H1 (cell line): Measurements from ENCODE around the gene APOC1. TPM values are rescaled to one million over a fixed set of nuclear protein-coding genes. Genes with fewer than 3 reads are reported as not detected.

ENCODE experiments used
- CTCF ChIA-PET: fragments of 300-600 bp; sonication (Branson Sonifier 250); formaldehyde crosslinking; loops from one replicate; lab custom pipeline; 2021; ENCODE audit not compliant: partially characterized antibody; lab: Charles Lee
- POLR2A ChIA-PET: fragments of 300-600 bp; sonication (Branson Sonifier 250); formaldehyde crosslinking; loops from one replicate; lab custom pipeline; 2021; ENCODE audit warnings: inconsistent platforms; ENCODE audit not compliant: partially characterized antibody; lab: Charles Lee
- DNase-seq, 2 experiments: peaks; one replicate each; pipeline versions ENCODE4 v3.0.0 to v3.0.0-alpha.2; 2010 to 2022; ENCODE audit warnings: low spot score in 2 of 2, low read depth in 1 of 2, mixed read lengths in 1 of 2
- FAIRE-seq: peaks from 2 replicates; lab custom pipeline; 2011; peaks lifted over from hg19 to GRCh38; lab: Jason Lieb, UNC
- H2AFZ ChIP-seq: 2 replicates; pipeline ENCODE4 v1.8.1; 2012; ENCODE audit warnings: low read length, inconsistent platforms
- H2AK5ac ChIP-seq: 2 replicates; pipeline ENCODE4 v1.6.1; 2013; ENCODE audit warnings: low read depth, low read length
- H2BK120ac ChIP-seq: replicated peaks from 2 replicates; pipeline ENCODE3; 2013; ENCODE audit warnings: low read depth, low read length, inconsistent platforms
- H2BK12ac ChIP-seq: 2 replicates; pipeline ENCODE4 v1.6.1; 2013; ENCODE audit warnings: low read depth, low read length
- H2BK15ac ChIP-seq: 2 replicates; pipeline ENCODE4 v1.6.1; 2013; ENCODE audit warnings: low read length
- H2BK20ac ChIP-seq: 2 replicates; pipeline ENCODE4 v1.6.1; 2013; ENCODE audit warnings: low read length
- H2BK5ac ChIP-seq: 2 replicates; pipeline ENCODE4 v1.6.1; 2013; ENCODE audit warnings: low read depth, low read length
- H3K14ac ChIP-seq: 2 replicates; pipeline ENCODE4 v1.6.1; 2013; ENCODE audit warnings: inconsistent platforms; ENCODE audit not compliant: insufficient read length
- H3K18ac ChIP-seq: 2 replicates; pipeline ENCODE4 v1.6.1; 2013; ENCODE audit warnings: low read length; ENCODE audit errors: extremely low read depth
- H3K23ac ChIP-seq: 2 replicates; pipeline ENCODE4 v1.6.1; 2013; ENCODE audit warnings: inconsistent platforms; ENCODE audit not compliant: insufficient read length
- H3K23me2 ChIP-seq: 2 replicates; pipeline ENCODE4 v1.6.1; 2013; ENCODE audit warnings: low read depth, low read length
- H3K27ac ChIP-seq: 2 replicates; pipeline ENCODE4 v1.6.1; 2011; ENCODE audit warnings: low read depth, low read length, inconsistent platforms
- H3K27me3 ChIP-seq, 4 experiments: replicated peaks in 1 of 4; 1 replicate in 1 of 4; 2 replicates in 3 of 4; pipeline versions ENCODE4 v1.6.1 to v1.8.1; 2011 to 2013; ENCODE audit warnings: low read length in 3 of 4, mild to moderate bottlenecking in 3 of 4, inconsistent platforms in 2 of 4, mixed read lengths in 2 of 4, moderate library complexity in 1 of 4; ENCODE audit not compliant: control insufficient read depth in 3 of 4, insufficient read depth in 3 of 4; ENCODE audit errors: extremely low read depth in 1 of 4
- H3K36me3 ChIP-seq, 4 experiments: 2 replicates each; pipeline versions ENCODE4 v1.6.1 to v1.8.1; 2011 to 2013; ENCODE audit warnings: mild to moderate bottlenecking in 4 of 4, low read length in 3 of 4, moderate library complexity in 2 of 4, control low read depth in 1 of 4, inconsistent platforms in 1 of 4; ENCODE audit not compliant: insufficient read depth in 4 of 4, control insufficient read depth in 2 of 4
- H3K4ac ChIP-seq: replicated peaks from 2 replicates; pipeline ENCODE3; 2013; ENCODE audit warnings: low read length, low read depth, mixed read lengths, inconsistent platforms; ENCODE audit not compliant: insufficient read length
- H3K4me1 ChIP-seq, 4 experiments: replicated peaks in 1 of 4; 1 replicate in 1 of 4; 2 replicates in 3 of 4; pipeline versions ENCODE4 v1.6.1 to v1.8.1; 2011 to 2013; ENCODE audit warnings: low read length in 3 of 4, inconsistent platforms in 2 of 4, mixed read lengths in 1 of 4; ENCODE audit not compliant: insufficient read depth in 4 of 4, control insufficient read depth in 3 of 4
- H3K4me2 ChIP-seq, 2 experiments: 2 replicates each; pipeline versions ENCODE4 v1.6.1 to v1.8.1; 2011 to 2013; ENCODE audit warnings: low read depth in 2 of 2, low read length in 2 of 2, control low read depth in 1 of 2, inconsistent platforms in 1 of 2, mild to moderate bottlenecking in 1 of 2; ENCODE audit not compliant: insufficient read depth in 1 of 2
- H3K4me3 ChIP-seq, 4 experiments: fragments of 200-600, 300-600 bp in 1 of 4; sonication (generic), shearing (Covaris generic), sonication (Bioruptor Twin) in 1 of 4; 2 replicates each; pipeline versions ENCODE4 v1.5.1 to v1.8.1; 2011 to 2016; ENCODE audit warnings: low read length in 4 of 4, low read depth in 3 of 4, control low read depth in 2 of 4, inconsistent platforms in 2 of 4, mild to moderate bottlenecking in 2 of 4, mixed read lengths in 1 of 4, moderate library complexity in 1 of 4; ENCODE audit not compliant: insufficient read depth in 2 of 4; ENCODE audit errors: extremely low read depth in 1 of 4
- H3K56ac ChIP-seq: replicated peaks from 2 replicates; pipeline ENCODE3; 2013; ENCODE audit warnings: low read depth, mild to moderate bottlenecking, mixed read lengths, low read length, inconsistent platforms; ENCODE audit not compliant: insufficient read length
- H3K79me1 ChIP-seq: 2 replicates; pipeline ENCODE4 v1.6.1; 2013; ENCODE audit warnings: low read depth, low read length, control low read depth
- H3K79me2 ChIP-seq, 2 experiments: 2 replicates each; pipeline versions ENCODE4 v1.6.1 to v1.8.1; 2012 to 2013; ENCODE audit warnings: low read length in 2 of 2, mild to moderate bottlenecking in 2 of 2, inconsistent platforms in 1 of 2; ENCODE audit not compliant: insufficient read depth in 2 of 2, control insufficient read depth in 1 of 2
- H3K9ac ChIP-seq, 4 experiments: replicated peaks in 1 of 4; 1 replicate in 1 of 4; 2 replicates in 3 of 4; pipeline versions ENCODE4 v1.6.1 to v1.8.1; 2011 to 2013; ENCODE audit warnings: low read depth in 3 of 4, low read length in 3 of 4, control low read depth in 2 of 4, mild to moderate bottlenecking in 2 of 4, moderate library complexity in 2 of 4, inconsistent platforms in 1 of 4; ENCODE audit errors: extremely low read depth in 1 of 4
- H3K9me3 ChIP-seq, 2 experiments: 2 replicates each; pipeline versions ENCODE4 v1.6.1 to v1.8.1; 2012 to 2013; ENCODE audit warnings: mild to moderate bottlenecking in 2 of 2, moderate library complexity in 2 of 2, control low read depth in 1 of 2, inconsistent platforms in 1 of 2, low read depth in 1 of 2, low read length in 1 of 2, mixed read lengths in 1 of 2; ENCODE audit not compliant: insufficient read depth in 2 of 2
- H4K20me1 ChIP-seq, 2 experiments: replicated peaks in 1 of 2; 2 replicates each; pipeline versions ENCODE3 to v1.8.1; 2011 to 2013; ENCODE audit warnings: inconsistent platforms in 2 of 2, low read length in 2 of 2, mild to moderate bottlenecking in 1 of 2; ENCODE audit not compliant: insufficient read depth in 2 of 2, control insufficient read depth in 1 of 2
- H4K5ac ChIP-seq: 2 replicates; pipeline ENCODE4 v1.6.1; 2013; ENCODE audit warnings: low read length, low read depth, mixed read lengths, inconsistent platforms; ENCODE audit not compliant: insufficient read length
- H4K8ac ChIP-seq: 2 replicates; pipeline ENCODE4 v1.8.0; 2013; ENCODE audit warnings: mild to moderate bottlenecking, moderate library complexity, low read length, inconsistent platforms; ENCODE audit not compliant: insufficient read depth; ENCODE audit errors: extremely low read depth
- H4K91ac ChIP-seq: replicated peaks from 2 replicates; pipeline ENCODE3; 2013; ENCODE audit warnings: low read length, mixed read lengths, inconsistent platforms; ENCODE audit not compliant: insufficient read length
- JUN ChIP-seq: IDR thresholded peaks from 2 replicates; pipeline ENCODE4 v1.6.1; 2011; ENCODE audit warnings: low read depth, mild to moderate bottlenecking, improper control_type of control experiment, low read length
- JUND ChIP-seq: IDR thresholded peaks from 2 replicates; pipeline ENCODE4 v1.6.1; 2011; ENCODE audit warnings: mild to moderate bottlenecking, improper control_type of control experiment, low read length
- KDM1A ChIP-seq: fragments of 200-600, 300-600 bp; sonication (generic); IDR thresholded peaks from 2 replicates; pipeline ENCODE4 v1.7.1; 2016; ENCODE audit warnings: mild to moderate bottlenecking, low read length, borderline replicate concordance
- NANOG ChIP-seq: IDR thresholded peaks from 2 replicates; pipeline ENCODE4 v1.6.1; 2011; ENCODE audit warnings: low read length, low read depth, mild to moderate bottlenecking, inconsistent platforms; ENCODE audit not compliant: insufficient read depth, poor library complexity, severe bottlenecking
- RAD21 ChIP-seq, 2 experiments: IDR thresholded peaks in 1 of 2; conservative IDR thresholded peaks in 1 of 2; 2 replicates each; pipeline ENCODE4 v1.6.1; 2011; ENCODE audit warnings: low read depth in 2 of 2, low read length in 2 of 2, improper control_type of control experiment in 1 of 2, inconsistent platforms in 1 of 2, mild to moderate bottlenecking in 1 of 2, moderate library complexity in 1 of 2
- YY1 ChIP-seq: IDR thresholded peaks from 2 replicates; pipeline ENCODE4 v1.6.1; 2011; ENCODE audit warnings: low read depth, mild to moderate bottlenecking, low read length
- WGBS, 2 experiments: shearing (Covaris generic) in 1 of 2; methylation state at CpG; one replicate each; pipeline versions ENCODE4 v1.1.6 to v1.1.7; 2013 to 2015; ENCODE audit warnings: low lambda C conversion rate in 2 of 2, mixed read lengths in 2 of 2, inconsistent platforms in 1 of 2, low coverage in 1 of 2, missing lambda C conversion rate in 1 of 2; ENCODE audit not compliant: insufficient replicate concordance in 2 of 2, insufficient coverage in 1 of 2, insufficient read length in 1 of 2; ENCODE audit errors: extremely low coverage in 1 of 2, missing lambda C conversion rate in 1 of 2; 5-methylcytosine and 5-hydroxymethylcytosine counted together
- polyA plus RNA-seq, 7 experiments: library from polyadenylated mRNA; depleted of rRNA in 3 of 7; stranded (reverse) in 5 of 7; unstranded in 2 of 7; fragments of >200 nt in 5 of 7; fragments of 200-250 nt in 2 of 7; gene quantifications; 1 replicate in 5 of 7; 2 replicates in 1 of 7; 4 replicates in 1 of 7; pipeline versions ENCODE4 v1.2.1 to v1.2.3, GENCODE V29; 2011 to 2013; ENCODE audit warnings: missing spikeins in 2 of 7, mixed read lengths in 2 of 7
- total RNA-seq: library from RNA; stranded (reverse); fragmentation: NEBNext Ultra II Directional; extraction: Animal tissue kit (Norgen Biotek cat#: 25700); gene quantifications from 2 replicates; pipeline ENCODE4 v1.2.1, GENCODE V29; 2021
- TF ChIP-seq, protein P1 (sequence below), 3 experiments: IDR thresholded peaks; 1 replicate in 2 of 3; 2 replicates in 1 of 3; pipeline versions ENCODE4 v1.5.1 to v1.6.1; 2011; ENCODE audit warnings: low read length in 3 of 3, mild to moderate bottlenecking in 3 of 3, inconsistent platforms in 2 of 3, low read depth in 1 of 3, moderate library complexity in 1 of 3; ENCODE audit not compliant: insufficient read depth in 1 of 3; ENCODE audit errors: control extremely low read depth in 1 of 3

APOC1 gene
- total and polyA plus RNA-seq, 2 of the 8 experiments (the other 6 are each of a cell fraction or from before 2014, with no cell fraction given), result 55.8 to 78.2 TPM

DNA sequence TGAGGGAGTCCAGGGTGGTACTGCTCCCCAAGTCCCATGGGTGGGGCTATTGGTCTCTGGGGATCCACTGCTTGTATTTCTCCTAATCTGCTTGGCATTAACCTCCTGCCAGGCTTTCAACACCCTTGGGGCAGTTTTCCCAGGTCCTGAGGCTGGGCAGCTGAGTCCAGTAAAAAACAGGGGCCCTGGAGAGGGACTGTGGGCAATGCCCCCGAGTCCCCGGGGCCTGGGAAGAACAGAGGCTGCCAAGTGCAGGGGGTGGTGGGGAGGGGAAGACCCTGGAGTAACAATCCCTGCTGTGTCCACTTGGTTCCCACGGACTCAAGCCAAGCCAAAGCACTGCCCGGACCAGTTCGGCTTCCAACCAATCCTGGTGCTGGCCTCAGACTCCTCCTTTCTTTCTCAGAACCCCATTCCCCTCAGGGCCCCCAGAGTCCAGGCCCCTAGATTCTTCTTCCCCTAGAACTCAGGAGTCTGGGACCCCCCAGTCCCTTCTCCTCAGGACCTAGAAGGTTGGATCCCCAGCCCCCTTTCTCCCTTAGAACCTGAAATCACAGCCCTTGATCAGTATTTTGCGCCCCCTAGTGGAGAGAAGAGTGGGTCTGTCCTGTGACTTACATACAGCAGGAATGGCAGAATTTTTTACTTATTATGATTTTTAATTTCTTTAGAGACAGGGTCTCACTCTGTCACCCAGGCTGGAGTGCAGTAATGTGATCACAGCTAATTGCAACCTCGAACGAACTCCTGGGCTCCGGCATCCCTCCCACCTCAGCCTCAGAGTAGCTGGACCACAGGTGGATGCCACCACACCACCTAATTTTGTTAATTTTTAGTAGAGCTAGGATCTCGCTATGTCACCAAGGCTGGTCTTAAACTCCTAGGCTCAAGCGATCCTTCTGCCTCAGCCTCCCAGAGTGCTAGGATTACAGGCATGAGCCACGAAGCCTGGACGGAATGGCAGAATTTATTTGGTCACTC, 37.1 kb downstream of the APOC1 start:
- POLR2A ChIA-PET, result interaction anchor here (0.7 to 11.6 kb wide), 6 partner anchors 37 to 123 kb away, joined by 3 to 121 read pairs (median 4); partner anchors contain the start of gene APOE
- H3K27me3 ChIP-seq, result no peaks in the 10 kb centered on the region
- CTCF ChIA-PET, result interaction anchor here (0.7 to 8.3 kb wide), 19 partner anchors 9 to 381 kb away, joined by 3 to 201 read pairs (median 4); partner anchors contain the start of genes APOC1 and APOE
- peaks cover 9 to 14% of the 10 kb centered on the region in 2 experiments for H3K79me2 ChIP-seq
- H4K8ac ChIP-seq, result no peak overlapping the region
- H4K91ac ChIP-seq, result no peak overlapping the region
- no peaks in the 10 kb centered on the region for H3K9me3 ChIP-seq
- no peak overlapping the region for H2BK12ac ChIP-seq
- TF ChIP-seq NANOG, result no peak
- TF ChIP-seq RAD21 (IDR thresholded peaks at IDR 0.05 in 1 of 2, conservative IDR thresholded peaks at IDR 0.05 in 1 of 2; ENCODE audit: low read depth in 2 of 2, low read length in 2 of 2), result peak; percentile 66 to 75
- TF ChIP-seq KDM1A, result peak; percentile 73; the same call in 1 of the 2 replicates
- 0 out of 2 replicates have a peak, but pooled peaks have one; percentile 27 for TF ChIP-seq YY1
- TF ChIP-seq, protein P1, sequence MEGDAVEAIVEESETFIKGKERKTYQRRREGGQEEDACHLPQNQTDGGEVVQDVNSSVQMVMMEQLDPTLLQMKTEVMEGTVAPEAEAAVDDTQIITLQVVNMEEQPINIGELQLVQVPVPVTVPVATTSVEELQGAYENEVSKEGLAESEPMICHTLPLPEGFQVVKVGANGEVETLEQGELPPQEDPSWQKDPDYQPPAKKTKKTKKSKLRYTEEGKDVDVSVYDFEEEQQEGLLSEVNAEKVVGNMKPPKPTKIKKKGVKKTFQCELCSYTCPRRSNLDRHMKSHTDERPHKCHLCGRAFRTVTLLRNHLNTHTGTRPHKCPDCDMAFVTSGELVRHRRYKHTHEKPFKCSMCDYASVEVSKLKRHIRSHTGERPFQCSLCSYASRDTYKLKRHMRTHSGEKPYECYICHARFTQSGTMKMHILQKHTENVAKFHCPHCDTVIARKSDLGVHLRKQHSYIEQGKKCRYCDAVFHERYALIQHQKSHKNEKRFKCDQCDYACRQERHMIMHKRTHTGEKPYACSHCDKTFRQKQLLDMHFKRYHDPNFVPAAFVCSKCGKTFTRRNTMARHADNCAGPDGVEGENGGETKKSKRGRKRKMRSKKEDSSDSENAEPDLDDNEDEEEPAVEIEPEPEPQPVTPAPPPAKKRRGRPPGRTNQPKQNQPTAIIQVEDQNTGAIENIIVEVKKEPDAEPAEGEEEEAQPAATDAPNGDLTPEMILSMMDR (IDR thresholded peaks at IDR 0.05; ENCODE audit: control extremely low read depth in 1 of 3, insufficient read depth in 1 of 3, low read depth in 1 of 3, low read length in 3 of 3), result peak; percentile 13 to 79 (median 70)
- TF ChIP-seq JUN, result no peak
- TF ChIP-seq JUND, result no peak
- no peak overlapping the region for H2BK5ac ChIP-seq
- H3K56ac ChIP-seq, result no peak overlapping the region
- no peak overlapping the region for H3K23ac ChIP-seq
- no peak overlapping the region for H4K5ac ChIP-seq
- no peak overlapping the region; a peak in 1 of 7 replicates for H3K9ac ChIP-seq
- H3K18ac ChIP-seq, result peak overlapping the region; percentile 19; the same call in 1 of the 2 replicates
- no peak overlapping the region for H2AK5ac ChIP-seq
- no peak overlapping the region for H3K4me3 ChIP-seq
- no peak overlapping the region for H3K4ac ChIP-seq
- peaks cover 3 to 9% of the 10 kb centered on the region in 2 experiments for H4K20me1 ChIP-seq
- H3K23me2 ChIP-seq, result peaks cover 12% of the 10 kb centered on the region; the same call in 1 of the 2 replicates
- H3K79me1 ChIP-seq, result peaks cover 8% of the 10 kb centered on the region
- H2BK20ac ChIP-seq, result no peak overlapping the region
- FAIRE-seq (no peak), DNase-seq (peak in 1 of 2 experiments; percentile 76)
- WGBS, 2 experiments, result 60% methylated on average over 13 of the region's 13 CpGs; no CpG with 5 or more reads in 1 of the 2 experiments
- H3K14ac ChIP-seq, result no peak overlapping the region
- no peaks in the 10 kb centered on the region for H3K36me3 ChIP-seq
- H3K27ac ChIP-seq, result no peak overlapping the region
- H2BK15ac ChIP-seq, result no peak overlapping the region
- H2BK120ac ChIP-seq, result peak overlapping the region; percentile 69
- no peak overlapping the region for H2AFZ ChIP-seq
- no peak overlapping the region for H3K4me2 ChIP-seq
- peaks cover 0 to 6% (median 5%) of the 10 kb centered on the region in 4 experiments; a peak in 5 of 7 replicates for H3K4me1 ChIP-seq
